PC-3 (cell line): Measurements from ENCODE around the gene R3HDM2. TPM values are rescaled to one million over a fixed set of nuclear protein-coding genes. Genes with fewer than 3 reads are reported as not detected.

Experiments used
- ATAC-seq: fragments of 200-7000 bp; cut with Tn5 transposase; 2 replicates; pipeline ENCODE4 v1.9.1; 2020; ENCODE audit warnings: mild to moderate bottlenecking, moderate library complexity
- BruUV-seq: library from RNA; stranded (reverse); fragments of 400-500 nt; replicated peaks from 2 replicates; lab custom pipeline; 2021; lab: Mats Ljungman, UMichigan
- CTCF ChIA-PET: fragments of 300-600 bp; sonication (Branson Sonifier 250); formaldehyde crosslinking; loops from one replicate; lab custom pipeline; 2022; ENCODE audit warnings: antibody characterized with exemption; lab: Charles Lee
- POLR2A ChIA-PET: fragments of 300-600 bp; sonication (Branson Sonifier 250); formaldehyde crosslinking; loops from one replicate; lab custom pipeline; 2022; ENCODE audit warnings: antibody characterized with exemption; ENCODE audit not compliant: unreplicated experiment; lab: Charles Lee
- DNase-seq: peaks from one replicate; pipeline ENCODE4 v3.0.0-alpha.2; 2015
- H2AFZ ChIP-seq: fragments of 300-600 bp; sonication (generic); 2 replicates; pipeline ENCODE4 v1.6.0; 2016; ENCODE audit warnings: antibody characterized with exemption, low read length
- H3F3A ChIP-seq: fragments of 300-600 bp; sonication (generic); one replicate; pipeline ENCODE4 v1.6.0; 2017; ENCODE audit warnings: antibody characterized with exemption, low read length, control low read depth, mild to moderate bottlenecking; ENCODE audit not compliant: unreplicated experiment
- H3K27ac ChIP-seq: fragments of 300-600 bp; sonication (generic); 2 replicates; pipeline ENCODE4 v1.5.1; 2016; ENCODE audit warnings: mild to moderate bottlenecking, low read length
- H3K27me3 ChIP-seq: fragments of 300-600 bp; sonication (generic); 2 replicates; pipeline ENCODE4 v1.6.1; 2016; ENCODE audit warnings: low read length, mixed read lengths
- H3K36me3 ChIP-seq: fragments of 300-600 bp; sonication (generic); 2 replicates; pipeline ENCODE4 v1.6.1; 2016; ENCODE audit warnings: low read depth, mixed run types, low read length, mixed read lengths
- H3K4me1 ChIP-seq: fragments of 300-600 bp; sonication (generic); 2 replicates; pipeline ENCODE4 v1.5.1; 2016; ENCODE audit warnings: low read length; ENCODE audit not compliant: insufficient read depth
- H3K4me2 ChIP-seq: fragments of 300-600 bp; sonication (generic); 2 replicates; pipeline ENCODE4 v1.6.0; 2016; ENCODE audit warnings: low read length
- H3K4me3 ChIP-seq: fragments of 300-600 bp; sonication (generic); 2 replicates; pipeline ENCODE4 v1.5.1; 2016; ENCODE audit warnings: mild to moderate bottlenecking, low read length, mixed read lengths
- H3K79me2 ChIP-seq: fragments of 300-600 bp; sonication (generic); 2 replicates; pipeline ENCODE4 v1.6.1; 2017; ENCODE audit warnings: low read length, mixed read lengths
- H3K9ac ChIP-seq: fragments of 300-600 bp; sonication (generic); 2 replicates; pipeline ENCODE4 v1.6.0; 2016; ENCODE audit warnings: mild to moderate bottlenecking, low read length
- H3K9me2 ChIP-seq: fragments of 300-600 bp; sonication (generic); replicated peaks from 2 replicates; pipeline ENCODE4 v1.6.1; 2016; ENCODE audit warnings: mixed run types, low read length, mixed read lengths
- H3K9me3 ChIP-seq: fragments of 300-600 bp; sonication (generic); 2 replicates; pipeline ENCODE4 v1.6.1; 2016; ENCODE audit warnings: low read length, mixed read lengths
- H4K20me1 ChIP-seq: fragments of 300-600 bp; sonication (generic); 2 replicates; pipeline ENCODE4 v1.6.1; 2016; ENCODE audit warnings: low read length, mixed read lengths
- CTCF ChIP-seq: fragments of 300-600 bp; sonication (generic); conservative IDR thresholded peaks from 2 replicates; pipeline ENCODE4 v1.5.1; 2017; ENCODE audit warnings: antibody characterized with exemption, low read depth, mild to moderate bottlenecking, low read length
- EZH2 ChIP-seq: fragments of 300-600 bp; sonication (generic); IDR thresholded peaks from one replicate; pipeline ENCODE4 v1.6.1; 2017; ENCODE audit warnings: antibody characterized with exemption, mild to moderate bottlenecking, low read length; ENCODE audit not compliant: unreplicated experiment
- EZH2phosphoT487 ChIP-seq: fragments of 300-600 bp; sonication (generic); IDR thresholded peaks from 2 replicates; pipeline ENCODE4 v1.6.1; 2018; ENCODE audit warnings: mild to moderate bottlenecking, antibody characterized with exemption, low read length, borderline replicate concordance
- intact Hi-C: fragments of 100-400 bp; cut with micrococcal nuclease; formaldehyde crosslinking; loops from 2 replicates; pipeline ENCODE4 v1.9.0; 2023
- total RNA-seq: library from RNA; depleted of rRNA; stranded (reverse); fragments of >200 nt; gene quantifications from 2 replicates; pipeline ENCODE4 v1.2.3, GENCODE V29; 2014

Gene R3HDM2
- total RNA-seq, 1 experiment from 2014 or later = 14.0 TPM

DNA sequence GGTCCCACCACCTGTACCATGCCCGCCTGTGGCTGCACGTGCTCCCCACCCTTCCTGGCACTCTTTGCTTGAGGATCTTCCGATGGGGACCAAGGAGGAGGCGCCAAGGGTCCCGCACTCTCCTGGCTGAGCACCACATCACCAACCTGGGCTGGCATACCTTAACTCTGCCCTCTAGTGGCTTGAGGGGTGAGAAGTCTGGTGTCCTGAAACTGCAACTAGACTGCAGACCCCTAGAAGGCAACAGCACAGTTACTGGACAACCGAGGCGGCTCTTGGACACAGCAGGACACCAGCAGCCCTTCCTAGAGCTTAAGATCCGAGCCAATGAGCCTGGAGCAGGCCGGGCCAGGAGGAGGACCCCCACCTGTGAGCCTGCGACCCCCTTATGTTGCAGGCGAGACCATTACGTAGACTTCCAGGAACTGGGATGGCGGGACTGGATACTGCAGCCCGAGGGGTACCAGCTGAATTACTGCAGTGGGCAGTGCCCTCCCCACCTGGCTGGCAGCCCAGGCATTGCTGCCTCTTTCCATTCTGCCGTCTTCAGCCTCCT is 25.4 kb upstream of the R3HDM2 start:
- no peaks in the 10 kb centered on the region for H3K9me3 ChIP-seq
- intact Hi-C loops = no loop called here
- no peak overlapping the region for H3K27ac ChIP-seq
- peak; percentile 60 for DNase-seq
- H4K20me1 ChIP-seq = no peaks in the 10 kb centered on the region
- no TSS peak for BruUV-seq
- ATAC-seq = peak; percentile 26; the same call in 1 of the 2 replicates
- peaks cover 26% of the 10 kb centered on the region for H3K4me1 ChIP-seq
- no peak for TF ChIP-seq EZH2phosphoT487
- TF ChIP-seq CTCF = peak; percentile 87
- peaks cover 10% of the 10 kb centered on the region; the same call in 1 of the 2 replicates for H3K27me3 ChIP-seq
- H3F3A ChIP-seq = no peaks in the 10 kb centered on the region
- H3K36me3 ChIP-seq = no peaks in the 10 kb centered on the region
- H3K79me2 ChIP-seq = no peaks in the 10 kb centered on the region
- ChIA-PET CTCF (interaction anchor here (0.5 to 1.1 kb wide), 3 partner anchors 23 to 148 kb away, joined by 3 to 10 read pairs (median 3); no protein-coding TSS in a partner anchor), POLR2A (no interaction called here)
- no peaks in the 10 kb centered on the region for H3K9me2 ChIP-seq
- H2AFZ ChIP-seq = no peak overlapping the region
- H3K4me3 ChIP-seq = no peak overlapping the region
- no peak overlapping the region for H3K9ac ChIP-seq
- H3K4me2 ChIP-seq = 0 out of 2 replicates have a peak overlapping the region, but pooled peaks have one; percentile 25

DNA sequence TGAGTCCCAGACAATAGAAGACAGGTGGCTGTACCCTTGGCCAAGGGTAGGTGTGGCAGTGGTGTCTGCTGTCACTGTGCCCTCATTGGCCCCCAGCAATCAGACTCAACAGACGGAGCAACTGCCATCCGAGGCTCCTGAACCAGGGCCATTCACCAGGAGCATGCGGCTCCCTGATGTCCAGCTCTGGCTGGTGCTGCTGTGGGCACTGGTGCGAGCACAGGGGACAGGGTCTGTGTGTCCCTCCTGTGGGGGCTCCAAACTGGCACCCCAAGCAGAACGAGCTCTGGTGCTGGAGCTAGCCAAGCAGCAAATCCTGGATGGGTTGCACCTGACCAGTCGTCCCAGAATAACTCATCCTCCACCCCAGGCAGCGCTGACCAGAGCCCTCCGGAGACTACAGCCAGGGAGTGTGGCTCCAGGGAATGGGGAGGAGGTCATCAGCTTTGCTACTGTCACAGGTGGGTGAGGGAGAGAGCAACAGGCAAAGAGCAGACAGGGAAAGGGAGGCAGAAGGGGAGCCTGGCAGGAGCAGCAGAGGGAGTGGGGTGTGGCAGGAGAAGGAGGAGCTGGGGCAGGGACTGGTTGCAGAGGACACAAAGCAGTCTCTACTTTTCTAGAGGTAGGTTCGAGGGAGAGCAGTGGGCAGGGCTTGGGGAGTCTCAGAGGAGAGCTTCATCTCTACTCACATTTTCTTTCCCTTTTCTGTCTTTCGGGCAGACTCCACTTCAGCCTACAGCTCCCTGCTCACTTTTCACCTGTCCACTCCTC is 24.7 kb upstream of the R3HDM2 start:
- Histone ChIP-seq H4K20me1 (no peaks in the 10 kb centered on the region), H2AFZ (no peak overlapping the region), H3K4me2 (0 out of 2 replicates have a peak overlapping the region, but pooled peaks have one; percentile 25), H3K4me3 (no peak overlapping the region), H3K9me3 (no peaks in the 10 kb centered on the region), H3K9me2 (no peaks in the 10 kb centered on the region), H3K9ac (no peak overlapping the region), H3K36me3 (no peaks in the 10 kb centered on the region), H3F3A (no peaks in the 10 kb centered on the region), H3K27ac (no peak overlapping the region), H3K79me2 (no peaks in the 10 kb centered on the region), H3K27me3 (0 out of 2 replicates have a peak, but pooled peaks cover 4% of the 10 kb centered on the region), H3K4me1 (peaks cover 23% of the 10 kb centered on the region)
- ATAC-seq = no peak
- DNase-seq = no peak
- no peak for TF ChIP-seq EZH2phosphoT487
- no peak for TF ChIP-seq EZH2
- no peak for TF ChIP-seq CTCF
- intact Hi-C loops = no loop called here
- BruUV-seq = no TSS peak
- CTCF ChIA-PET = interaction anchor here (0.5 to 1.1 kb wide), 5 partner anchors 23 to 226 kb away, joined by 3 to 18 read pairs (median 7); partner anchors contain the start of gene SHMT2
- POLR2A ChIA-PET = no interaction called here
